ENCODE data around the gene NAPSA. TPM values are rescaled to one million over a fixed set of nuclear protein-coding genes. Genes with fewer than 3 reads are reported as not detected.

Gene NAPSA
- polyA plus RNA-seq, 1 of the 3 experiments (the other 2 are of a cell fraction): 0.43 TPM

DNA sequence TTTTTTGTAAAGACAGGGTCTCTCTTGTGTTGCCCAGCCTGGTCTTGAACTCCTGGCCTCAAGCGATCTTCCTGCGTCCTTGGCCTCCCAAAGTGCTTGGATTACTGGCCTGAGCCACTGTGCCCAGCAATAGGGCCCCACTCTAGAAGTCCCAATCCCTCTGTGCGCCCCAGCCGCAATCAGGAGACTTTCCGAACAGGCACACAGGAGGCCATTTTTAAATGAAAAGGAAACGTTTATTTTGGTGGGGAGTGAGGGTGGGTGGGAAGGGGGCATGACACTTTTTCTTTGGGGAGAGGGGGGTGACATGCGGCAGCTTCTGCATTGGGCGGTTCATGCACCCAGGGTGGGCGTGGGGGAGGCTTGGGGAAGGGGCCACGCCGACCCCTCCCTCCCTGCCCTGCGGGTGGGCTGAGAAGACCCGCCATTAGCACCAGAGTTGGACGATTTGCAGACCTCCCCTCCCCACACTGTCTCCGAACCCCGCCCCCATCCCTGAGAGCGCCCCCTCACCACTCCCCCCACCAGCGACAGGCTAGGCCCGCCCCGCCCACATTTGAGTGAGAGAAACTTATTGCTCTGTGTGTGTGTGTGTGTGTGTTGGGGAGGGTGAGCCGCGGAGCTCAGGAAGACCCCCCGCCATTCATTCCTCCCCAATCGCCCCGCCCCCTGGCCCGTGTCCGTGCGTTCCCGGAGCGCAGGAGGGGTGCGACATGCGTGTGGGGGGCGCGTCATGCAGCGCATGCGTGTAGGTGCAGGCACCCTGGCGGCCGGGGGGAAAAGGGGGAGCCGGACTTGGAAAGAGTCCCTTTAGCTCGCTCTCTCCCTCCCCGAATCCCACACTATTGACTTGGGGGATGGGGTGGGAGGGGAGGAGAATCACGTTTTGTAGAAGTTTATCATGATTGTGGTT lies 53.5 kb downstream of the NAPSA start:
- WGBS (ENCODE audit: low lambda C conversion rate): 8% methylated on average over 18 of the region's 42 CpGs
- Histone ChIP-seq H3K9me2 (no peaks in the 10 kb centered on the region), H3F3A (replicated peaks; ENCODE audit: insufficient read depth) (peaks cover 4% of the 10 kb centered on the region), H3K79me2 (ENCODE audit: insufficient read depth) (no peaks in the 10 kb centered on the region), H3K4me2 (peak overlapping the region; percentile 66), H4K20me1 (ENCODE audit: insufficient read depth) (no peaks in the 10 kb centered on the region), H3K4me3 (ENCODE audit: low read depth in 2 of 2, low read length in 1 of 2) (peak overlapping the region; percentile 32 to 46; a peak in 3 of 4 replicates), H3K36me3 (replicated peaks in 1 of 2; ENCODE audit: control insufficient read depth in 1 of 2, insufficient read depth in 2 of 2, low read length in 1 of 2) (no peaks in the 10 kb centered on the region), H2AFZ (ENCODE audit: low read depth) (no peak overlapping the region; the same call in 1 of the 2 replicates), H3K4me1 (ENCODE audit: control insufficient read depth in 1 of 2, insufficient read depth in 2 of 2, low read depth in 1 of 2, low read length in 1 of 2) (peaks cover 0 to 2% of the 10 kb centered on the region in 2 experiments; a peak in 1 of 4 replicates), H3K9me3 (no peaks in the 10 kb centered on the region), H3K9ac (no peak overlapping the region), H3K27me3 (ENCODE audit: insufficient read depth) (peaks cover 61% of the 10 kb centered on the region), H3K27ac (ENCODE audit: low read depth in 2 of 2, low read length in 1 of 2) (no peak overlapping the region)
- no peak for TF ChIP-seq ELF1 (IDR thresholded peaks at IDR 0.05)
- TF ChIP-seq MEF2A (IDR thresholded peaks at IDR 0.05; ENCODE audit: borderline replicate concordance, low read depth): no peak
- no peak for TF ChIP-seq GATA2 (CRISPR knock-in tag; IDR thresholded peaks at IDR 0.05)
- no peak for TF ChIP-seq GABPA (IDR thresholded peaks at IDR 0.05; ENCODE audit: low read depth)
- TF ChIP-seq, protein P1, sequence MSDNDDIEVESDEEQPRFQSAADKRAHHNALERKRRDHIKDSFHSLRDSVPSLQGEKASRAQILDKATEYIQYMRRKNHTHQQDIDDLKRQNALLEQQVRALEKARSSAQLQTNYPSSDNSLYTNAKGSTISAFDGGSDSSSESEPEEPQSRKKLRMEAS (IDR thresholded peaks at IDR 0.05; ENCODE audit: low read depth): no peak
- peak; percentile 71 for TF ChIP-seq NRF1 (IDR thresholded peaks at IDR 0.05; ENCODE audit: low read depth, low read length)
- TF ChIP-seq MXI1 (IDR thresholded peaks at IDR 0.05; ENCODE audit: low read depth, low read length): peak; percentile 31; the same call in 1 of the 2 replicates
- DNase-seq: peak; percentile 93
- CTCF ChIA-PET: interaction anchor here (1.0 to 1.6 kb wide), 4 partner anchors 11 to 53 kb away, joined by 3 to 4 read pairs (median 4); no protein-coding TSS in a partner anchor
- POLR2A ChIA-PET: interaction anchor here (0.8 kb wide), 1 partner anchor 17 kb away, joined by 3 read pairs; the partner anchor contains the start of gene KCNC3

DNA sequence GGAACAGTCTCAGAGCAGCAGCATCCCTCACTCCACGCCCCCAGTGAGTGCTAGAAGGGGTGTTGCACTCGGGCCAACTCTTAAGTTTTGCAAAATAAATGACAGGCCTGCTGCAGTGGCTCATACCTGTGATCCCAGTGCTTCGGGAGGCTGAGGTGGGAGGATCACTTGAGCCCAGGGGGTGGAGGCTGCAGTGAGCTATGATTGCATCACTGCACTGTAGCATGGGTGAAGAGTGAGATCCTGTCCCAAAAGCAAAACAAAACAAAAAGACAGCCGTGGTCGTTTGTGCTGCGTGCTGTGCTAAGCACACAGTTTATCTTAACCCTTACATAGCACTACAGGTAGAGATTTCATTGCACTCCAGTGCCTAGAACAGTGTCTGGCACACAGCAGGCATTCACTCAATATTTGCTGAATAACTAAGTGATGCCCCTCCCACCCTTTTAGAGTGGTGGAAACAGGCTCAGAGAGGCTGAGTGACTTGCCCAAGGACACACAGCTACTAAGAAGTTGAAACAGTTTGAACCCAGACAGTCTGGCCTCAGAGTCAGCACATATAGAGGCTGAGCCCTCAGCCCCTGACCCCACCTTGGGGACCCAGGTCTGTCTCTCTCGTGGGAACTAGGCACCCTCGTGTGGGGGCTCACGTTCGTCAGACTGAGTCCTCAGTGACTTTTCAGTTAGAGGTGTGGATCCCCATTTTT lies 54.5 kb downstream of the NAPSA start:
- Histone ChIP-seq H3K9ac (no peak overlapping the region), H3K4me3 (ENCODE audit: low read depth in 2 of 2, low read length in 1 of 2) (no peak overlapping the region), H3K9me3 (no peaks in the 10 kb centered on the region), H3K4me1 (ENCODE audit: control insufficient read depth in 1 of 2, insufficient read depth in 2 of 2, low read depth in 1 of 2, low read length in 1 of 2) (peaks cover 0 to 2% of the 10 kb centered on the region in 2 experiments; a peak in 1 of 4 replicates), H3F3A (replicated peaks; ENCODE audit: insufficient read depth) (peaks cover 4% of the 10 kb centered on the region), H3K9me2 (no peaks in the 10 kb centered on the region), H4K20me1 (ENCODE audit: insufficient read depth) (no peaks in the 10 kb centered on the region), H3K27me3 (ENCODE audit: insufficient read depth) (peaks cover 61% of the 10 kb centered on the region), H3K4me2 (no peak overlapping the region), H3K79me2 (ENCODE audit: insufficient read depth) (no peaks in the 10 kb centered on the region), H3K36me3 (replicated peaks in 1 of 2; ENCODE audit: control insufficient read depth in 1 of 2, insufficient read depth in 2 of 2, low read length in 1 of 2) (no peaks in the 10 kb centered on the region), H2AFZ (ENCODE audit: low read depth) (no peak overlapping the region), H3K27ac (ENCODE audit: low read depth in 2 of 2, low read length in 1 of 2) (no peak overlapping the region)
- ChIA-PET CTCF (no interaction called here), POLR2A (no interaction called here)
- TF ChIP-seq GABPA (IDR thresholded peaks at IDR 0.05; ENCODE audit: low read depth) (no peak), RXRA (IDR thresholded peaks at IDR 0.05; ENCODE audit: borderline replicate concordance, low read depth) (no peak), FOXM1 (IDR thresholded peaks at IDR 0.05; ENCODE audit: low read depth) (no peak), ELF1 (IDR thresholded peaks at IDR 0.05) (no peak), FOXJ3 (CRISPR knock-in tag; IDR thresholded peaks at IDR 0.05) (no peak), SIN3A (IDR thresholded peaks at IDR 0.05; ENCODE audit: borderline replicate concordance, low read depth, low read length) (no peak), JUND (IDR thresholded peaks at IDR 0.05) (no peak), MEF2A (IDR thresholded peaks at IDR 0.05; ENCODE audit: borderline replicate concordance, low read depth) (no peak), GATA2 (CRISPR knock-in tag; IDR thresholded peaks at IDR 0.05) (no peak), EZH2phosphoT487 (IDR thresholded peaks at IDR 0.05; ENCODE audit: borderline replicate concordance, low read depth) (no peak), CHD2 (IDR thresholded peaks at IDR 0.05; ENCODE audit: low read length, partially characterized antibody) (no peak)
- TF ChIP-seq, protein P2, sequence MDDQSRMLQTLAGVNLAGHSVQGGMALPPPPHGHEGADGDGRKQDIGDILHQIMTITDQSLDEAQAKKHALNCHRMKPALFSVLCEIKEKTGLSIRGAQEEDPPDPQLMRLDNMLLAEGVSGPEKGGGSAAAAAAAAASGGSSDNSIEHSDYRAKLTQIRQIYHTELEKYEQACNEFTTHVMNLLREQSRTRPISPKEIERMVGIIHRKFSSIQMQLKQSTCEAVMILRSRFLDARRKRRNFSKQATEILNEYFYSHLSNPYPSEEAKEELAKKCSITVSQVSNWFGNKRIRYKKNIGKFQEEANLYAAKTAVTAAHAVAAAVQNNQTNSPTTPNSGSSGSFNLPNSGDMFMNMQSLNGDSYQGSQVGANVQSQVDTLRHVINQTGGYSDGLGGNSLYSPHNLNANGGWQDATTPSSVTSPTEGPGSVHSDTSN (IDR thresholded peaks at IDR 0.05): no peak
- TF ChIP-seq, protein P3, sequence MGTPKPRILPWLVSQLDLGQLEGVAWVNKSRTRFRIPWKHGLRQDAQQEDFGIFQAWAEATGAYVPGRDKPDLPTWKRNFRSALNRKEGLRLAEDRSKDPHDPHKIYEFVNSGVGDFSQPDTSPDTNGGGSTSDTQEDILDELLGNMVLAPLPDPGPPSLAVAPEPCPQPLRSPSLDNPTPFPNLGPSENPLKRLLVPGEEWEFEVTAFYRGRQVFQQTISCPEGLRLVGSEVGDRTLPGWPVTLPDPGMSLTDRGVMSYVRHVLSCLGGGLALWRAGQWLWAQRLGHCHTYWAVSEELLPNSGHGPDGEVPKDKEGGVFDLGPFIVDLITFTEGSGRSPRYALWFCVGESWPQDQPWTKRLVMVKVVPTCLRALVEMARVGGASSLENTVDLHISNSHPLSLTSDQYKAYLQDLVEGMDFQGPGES (IDR thresholded peaks at IDR 0.05; ENCODE audit: low read depth, low read length): no peak
- TF ChIP-seq, protein P4, sequence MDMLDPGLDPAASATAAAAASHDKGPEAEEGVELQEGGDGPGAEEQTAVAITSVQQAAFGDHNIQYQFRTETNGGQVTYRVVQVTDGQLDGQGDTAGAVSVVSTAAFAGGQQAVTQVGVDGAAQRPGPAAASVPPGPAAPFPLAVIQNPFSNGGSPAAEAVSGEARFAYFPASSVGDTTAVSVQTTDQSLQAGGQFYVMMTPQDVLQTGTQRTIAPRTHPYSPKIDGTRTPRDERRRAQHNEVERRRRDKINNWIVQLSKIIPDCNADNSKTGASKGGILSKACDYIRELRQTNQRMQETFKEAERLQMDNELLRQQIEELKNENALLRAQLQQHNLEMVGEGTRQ (IDR thresholded peaks at IDR 0.05; ENCODE audit: borderline replicate concordance, low read depth, low read length): no peak
- no peak for DNase-seq
- WGBS (ENCODE audit: low lambda C conversion rate): 4% methylated on average over 10 of the region's 10 CpGs
